H1 (cell line): ENCODE data around the gene PDHB. TPM values are rescaled to one million over a fixed set of nuclear protein-coding genes. Genes with fewer than 3 reads are reported as not detected.
"Not testable (repeated sequence)": the region's sequence is repeated elsewhere in the genome, so short reads cannot be mapped to it uniquely, and the experiment has no call there.

Source experiments
- CTCF ChIA-PET: fragments of 300-600 bp; sonication (Branson Sonifier 250); formaldehyde crosslinking; loops from one replicate; lab custom pipeline; 2021; ENCODE audit not compliant: partially characterized antibody; lab: Charles Lee
- POLR2A ChIA-PET: fragments of 300-600 bp; sonication (Branson Sonifier 250); formaldehyde crosslinking; loops from one replicate; lab custom pipeline; 2021; ENCODE audit warnings: inconsistent platforms; ENCODE audit not compliant: partially characterized antibody; lab: Charles Lee
- DNase-seq, 2 experiments: peaks; one replicate each; pipeline versions ENCODE4 v3.0.0 to v3.0.0-alpha.2; 2010 to 2022; ENCODE audit warnings: low spot score in 2 of 2, low read depth in 1 of 2, mixed read lengths in 1 of 2
- FAIRE-seq: peaks from 2 replicates; lab custom pipeline; 2011; peaks lifted over from hg19 to GRCh38; lab: Jason Lieb, UNC
- H2AFZ ChIP-seq: 2 replicates; pipeline ENCODE4 v1.8.1; 2012; ENCODE audit warnings: low read length, inconsistent platforms
- H2AK5ac ChIP-seq: 2 replicates; pipeline ENCODE4 v1.6.1; 2013; ENCODE audit warnings: low read depth, low read length
- H2BK120ac ChIP-seq: replicated peaks from 2 replicates; pipeline ENCODE3; 2013; ENCODE audit warnings: low read depth, low read length, inconsistent platforms
- H2BK12ac ChIP-seq: 2 replicates; pipeline ENCODE4 v1.6.1; 2013; ENCODE audit warnings: low read depth, low read length
- H2BK15ac ChIP-seq: 2 replicates; pipeline ENCODE4 v1.6.1; 2013; ENCODE audit warnings: low read length
- H2BK20ac ChIP-seq: 2 replicates; pipeline ENCODE4 v1.6.1; 2013; ENCODE audit warnings: low read length
- H2BK5ac ChIP-seq: 2 replicates; pipeline ENCODE4 v1.6.1; 2013; ENCODE audit warnings: low read depth, low read length
- H3K14ac ChIP-seq: 2 replicates; pipeline ENCODE4 v1.6.1; 2013; ENCODE audit warnings: inconsistent platforms; ENCODE audit not compliant: insufficient read length
- H3K18ac ChIP-seq: 2 replicates; pipeline ENCODE4 v1.6.1; 2013; ENCODE audit warnings: low read length; ENCODE audit errors: extremely low read depth
- H3K23ac ChIP-seq: 2 replicates; pipeline ENCODE4 v1.6.1; 2013; ENCODE audit warnings: inconsistent platforms; ENCODE audit not compliant: insufficient read length
- H3K23me2 ChIP-seq: 2 replicates; pipeline ENCODE4 v1.6.1; 2013; ENCODE audit warnings: low read depth, low read length
- H3K27ac ChIP-seq: 2 replicates; pipeline ENCODE4 v1.6.1; 2011; ENCODE audit warnings: low read depth, low read length, inconsistent platforms
- H3K27me3 ChIP-seq, 4 experiments: replicated peaks in 1 of 4; 1 replicate in 1 of 4; 2 replicates in 3 of 4; pipeline versions ENCODE4 v1.6.1 to v1.8.1; 2011 to 2013; ENCODE audit warnings: low read length in 3 of 4, mild to moderate bottlenecking in 3 of 4, inconsistent platforms in 2 of 4, mixed read lengths in 2 of 4, moderate library complexity in 1 of 4; ENCODE audit not compliant: control insufficient read depth in 3 of 4, insufficient read depth in 3 of 4; ENCODE audit errors: extremely low read depth in 1 of 4
- H3K36me3 ChIP-seq, 4 experiments: 2 replicates each; pipeline versions ENCODE4 v1.6.1 to v1.8.1; 2011 to 2013; ENCODE audit warnings: mild to moderate bottlenecking in 4 of 4, low read length in 3 of 4, moderate library complexity in 2 of 4, control low read depth in 1 of 4, inconsistent platforms in 1 of 4; ENCODE audit not compliant: insufficient read depth in 4 of 4, control insufficient read depth in 2 of 4
- H3K4ac ChIP-seq: replicated peaks from 2 replicates; pipeline ENCODE3; 2013; ENCODE audit warnings: low read length, low read depth, mixed read lengths, inconsistent platforms; ENCODE audit not compliant: insufficient read length
- H3K4me1 ChIP-seq, 4 experiments: replicated peaks in 1 of 4; 1 replicate in 1 of 4; 2 replicates in 3 of 4; pipeline versions ENCODE4 v1.6.1 to v1.8.1; 2011 to 2013; ENCODE audit warnings: low read length in 3 of 4, inconsistent platforms in 2 of 4, mixed read lengths in 1 of 4; ENCODE audit not compliant: insufficient read depth in 4 of 4, control insufficient read depth in 3 of 4
- H3K4me2 ChIP-seq, 2 experiments: 2 replicates each; pipeline versions ENCODE4 v1.6.1 to v1.8.1; 2011 to 2013; ENCODE audit warnings: low read depth in 2 of 2, low read length in 2 of 2, control low read depth in 1 of 2, inconsistent platforms in 1 of 2, mild to moderate bottlenecking in 1 of 2; ENCODE audit not compliant: insufficient read depth in 1 of 2
- H3K4me3 ChIP-seq, 4 experiments: fragments of 200-600, 300-600 bp in 1 of 4; sonication (generic), shearing (Covaris generic), sonication (Bioruptor Twin) in 1 of 4; 2 replicates each; pipeline versions ENCODE4 v1.5.1 to v1.8.1; 2011 to 2016; ENCODE audit warnings: low read length in 4 of 4, low read depth in 3 of 4, control low read depth in 2 of 4, inconsistent platforms in 2 of 4, mild to moderate bottlenecking in 2 of 4, mixed read lengths in 1 of 4, moderate library complexity in 1 of 4; ENCODE audit not compliant: insufficient read depth in 2 of 4; ENCODE audit errors: extremely low read depth in 1 of 4
- H3K56ac ChIP-seq: replicated peaks from 2 replicates; pipeline ENCODE3; 2013; ENCODE audit warnings: low read depth, mild to moderate bottlenecking, mixed read lengths, low read length, inconsistent platforms; ENCODE audit not compliant: insufficient read length
- H3K79me1 ChIP-seq: 2 replicates; pipeline ENCODE4 v1.6.1; 2013; ENCODE audit warnings: low read depth, low read length, control low read depth
- H3K79me2 ChIP-seq, 2 experiments: 2 replicates each; pipeline versions ENCODE4 v1.6.1 to v1.8.1; 2012 to 2013; ENCODE audit warnings: low read length in 2 of 2, mild to moderate bottlenecking in 2 of 2, inconsistent platforms in 1 of 2; ENCODE audit not compliant: insufficient read depth in 2 of 2, control insufficient read depth in 1 of 2
- H3K9ac ChIP-seq, 4 experiments: replicated peaks in 1 of 4; 1 replicate in 1 of 4; 2 replicates in 3 of 4; pipeline versions ENCODE4 v1.6.1 to v1.8.1; 2011 to 2013; ENCODE audit warnings: low read depth in 3 of 4, low read length in 3 of 4, control low read depth in 2 of 4, mild to moderate bottlenecking in 2 of 4, moderate library complexity in 2 of 4, inconsistent platforms in 1 of 4; ENCODE audit errors: extremely low read depth in 1 of 4
- H3K9me3 ChIP-seq, 2 experiments: 2 replicates each; pipeline versions ENCODE4 v1.6.1 to v1.8.1; 2012 to 2013; ENCODE audit warnings: mild to moderate bottlenecking in 2 of 2, moderate library complexity in 2 of 2, control low read depth in 1 of 2, inconsistent platforms in 1 of 2, low read depth in 1 of 2, low read length in 1 of 2, mixed read lengths in 1 of 2; ENCODE audit not compliant: insufficient read depth in 2 of 2
- H4K20me1 ChIP-seq, 2 experiments: replicated peaks in 1 of 2; 2 replicates each; pipeline versions ENCODE3 to v1.8.1; 2011 to 2013; ENCODE audit warnings: inconsistent platforms in 2 of 2, low read length in 2 of 2, mild to moderate bottlenecking in 1 of 2; ENCODE audit not compliant: insufficient read depth in 2 of 2, control insufficient read depth in 1 of 2
- H4K5ac ChIP-seq: 2 replicates; pipeline ENCODE4 v1.6.1; 2013; ENCODE audit warnings: low read length, low read depth, mixed read lengths, inconsistent platforms; ENCODE audit not compliant: insufficient read length
- H4K8ac ChIP-seq: 2 replicates; pipeline ENCODE4 v1.8.0; 2013; ENCODE audit warnings: mild to moderate bottlenecking, moderate library complexity, low read length, inconsistent platforms; ENCODE audit not compliant: insufficient read depth; ENCODE audit errors: extremely low read depth
- H4K91ac ChIP-seq: replicated peaks from 2 replicates; pipeline ENCODE3; 2013; ENCODE audit warnings: low read length, mixed read lengths, inconsistent platforms; ENCODE audit not compliant: insufficient read length
- YY1 ChIP-seq: IDR thresholded peaks from 2 replicates; pipeline ENCODE4 v1.6.1; 2011; ENCODE audit warnings: low read depth, mild to moderate bottlenecking, low read length
- WGBS, 2 experiments: shearing (Covaris generic) in 1 of 2; methylation state at CpG; one replicate each; pipeline versions ENCODE4 v1.1.6 to v1.1.7; 2013 to 2015; ENCODE audit warnings: low lambda C conversion rate in 2 of 2, mixed read lengths in 2 of 2, inconsistent platforms in 1 of 2, low coverage in 1 of 2, missing lambda C conversion rate in 1 of 2; ENCODE audit not compliant: insufficient replicate concordance in 2 of 2, insufficient coverage in 1 of 2, insufficient read length in 1 of 2; ENCODE audit errors: extremely low coverage in 1 of 2, missing lambda C conversion rate in 1 of 2; 5-methylcytosine and 5-hydroxymethylcytosine counted together
- polyA plus RNA-seq, 7 experiments: library from polyadenylated mRNA; depleted of rRNA in 3 of 7; stranded (reverse) in 5 of 7; unstranded in 2 of 7; fragments of >200 nt in 5 of 7; fragments of 200-250 nt in 2 of 7; gene quantifications; 1 replicate in 5 of 7; 2 replicates in 1 of 7; 4 replicates in 1 of 7; pipeline versions ENCODE4 v1.2.1 to v1.2.3, GENCODE V29; 2011 to 2013; ENCODE audit warnings: missing spikeins in 2 of 7, mixed read lengths in 2 of 7
- total RNA-seq: library from RNA; stranded (reverse); fragmentation: NEBNext Ultra II Directional; extraction: Animal tissue kit (Norgen Biotek cat#: 25700); gene quantifications from 2 replicates; pipeline ENCODE4 v1.2.1, GENCODE V29; 2021

The PDHB gene
- total and polyA plus RNA-seq, 2 of the 8 experiments (the other 6 are each of a cell fraction or from before 2014, with no cell fraction given) = 90.4 to 140 TPM

DNA sequence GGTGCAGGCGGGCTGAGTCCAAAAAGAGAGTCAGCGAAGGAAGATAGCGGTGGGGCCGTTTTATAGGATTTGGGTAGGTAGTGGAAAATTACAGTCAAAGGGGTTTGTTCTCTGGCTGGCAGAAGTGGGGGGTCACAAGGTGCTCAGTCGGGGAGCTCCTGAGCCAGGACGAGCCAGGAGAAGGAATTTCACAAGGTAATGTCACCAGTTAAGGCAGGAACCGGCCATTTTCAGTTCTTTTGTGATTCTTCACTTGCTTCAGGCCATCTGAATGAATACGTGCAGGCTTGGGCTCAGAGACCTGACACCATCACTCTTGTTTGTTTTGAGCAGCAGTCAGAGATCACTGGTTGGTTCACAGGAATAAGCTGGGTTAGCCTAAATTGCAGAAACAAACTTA is 3.6 kb upstream of the PDHB start:
- H2BK20ac ChIP-seq = 0 out of 2 replicates have a peak overlapping the region, but pooled peaks have one; percentile 15
- H3K4me1 ChIP-seq = peaks cover 3 to 28% (median 14%) of the 10 kb centered on the region in 4 experiments; a peak in 5 of 7 replicates
- H3K4me2 ChIP-seq = peak overlapping the region in 1 of 2 experiments; percentile 8; a peak in 1 of 4 replicates
- not testable (repeated sequence) for H3K9me3 ChIP-seq, H3K18ac ChIP-seq, H2AFZ ChIP-seq, H4K91ac ChIP-seq, H3K27ac ChIP-seq, H3K27me3 ChIP-seq, H2BK15ac ChIP-seq, H3K79me1 ChIP-seq, DNase-seq, H2BK5ac ChIP-seq, H3K14ac ChIP-seq, H2AK5ac ChIP-seq, H4K20me1 ChIP-seq, H4K8ac ChIP-seq, H3K9ac ChIP-seq, H3K23me2 ChIP-seq, H3K56ac ChIP-seq, H2BK12ac ChIP-seq, H3K36me3 ChIP-seq, H3K23ac ChIP-seq, H3K4me3 ChIP-seq, FAIRE-seq, H3K4ac ChIP-seq, H2BK120ac ChIP-seq
- H3K79me2 ChIP-seq = peaks cover 0 to 11% of the 10 kb centered on the region in 2 experiments; a peak in 2 of 4 replicates
- WGBS, 2 experiments = 64% methylated on average over 8 of the region's 8 CpGs; no CpG with 5 or more reads in 1 of the 2 experiments
- peak overlapping the region; percentile 28 for H4K5ac ChIP-seq
- ChIA-PET CTCF (interaction anchor here (0.7 to 1.6 kb wide), 6 partner anchors 13 to 117 kb away, joined by 3 to 6 read pairs (median 3); no protein-coding TSS in a partner anchor), POLR2A (interaction anchor here (0.8 to 1.9 kb wide), 7 partner anchors 13 to 131 kb away, joined by 3 to 6 read pairs (median 3); partner anchors contain the start of genes HTD2 and RPP14)
- peak; percentile 15; the same call in 1 of the 2 replicates for TF ChIP-seq YY1
